ENCODE measurements around the gene DMPK.

Gene DMPK

DNA sequence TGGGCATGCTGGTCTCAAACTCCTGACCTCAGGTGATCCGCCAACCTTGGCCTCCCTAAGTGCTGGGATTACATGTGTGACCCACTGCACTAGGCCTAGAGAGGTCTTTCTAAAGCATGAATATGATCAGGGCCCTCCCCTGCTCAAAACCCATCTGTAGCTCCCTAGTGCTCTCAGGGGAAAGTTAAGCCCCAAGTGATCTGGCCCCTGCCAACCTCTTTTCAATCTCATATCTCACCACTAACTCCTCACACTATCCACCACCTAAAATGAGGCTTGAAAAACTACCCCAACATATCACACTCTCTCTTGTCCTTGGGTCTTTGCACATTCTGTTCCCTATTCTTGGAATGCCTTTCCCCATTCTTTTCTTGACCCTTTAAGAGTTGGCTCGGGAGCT lies 12.3 kb upstream of the DMPK start:
- Histone ChIP-seq H3K36me3 (replicated peaks in 1 of 2; ENCODE audit: control insufficient read depth in 2 of 2, insufficient read depth in 2 of 2, low read length in 2 of 2) (peaks cover 9 to 15% of the 10 kb centered on the region in 2 donors), H3K9ac (ENCODE audit: low read depth, low read length, poor library complexity) (no peak overlapping the region), H3K4me3 (ENCODE audit: low read length in 2 of 2) (no peak overlapping the region), H2BK15ac (ENCODE audit: low read length) (no peak overlapping the region), H4K91ac (ENCODE audit: low read depth, low read length, poor library complexity) (no peak overlapping the region), H4K8ac (ENCODE audit: low read depth, low read length) (no peak overlapping the region), H2BK12ac (ENCODE audit: low read length) (no peak overlapping the region), H3K27ac (replicated peaks; ENCODE audit: low read length) (no peak overlapping the region), H3K4me2 (ENCODE audit: insufficient read depth, low read length, poor library complexity, severe bottlenecking) (no peak overlapping the region), H3K9me3 (replicated peaks in 1 of 2; ENCODE audit: control insufficient read depth in 2 of 2, insufficient read depth in 1 of 2, low read depth in 1 of 2, low read length in 2 of 2) (no peaks in the 10 kb centered on the region), H3K79me1 (ENCODE audit: low read depth, low read length) (peaks cover 15% of the 10 kb centered on the region), H3K4me1 (ENCODE audit: control insufficient read depth in 2 of 2, insufficient read depth in 1 of 2, low read depth in 1 of 2, low read length in 2 of 2) (peaks cover 15 to 20% of the 10 kb centered on the region in 2 donors), H3K18ac (ENCODE audit: low read length) (no peak overlapping the region), H2AK5ac (ENCODE audit: low read depth, low read length) (no peak overlapping the region), H2BK5ac (ENCODE audit: low read length) (no peak overlapping the region), H3K23ac (ENCODE audit: low read depth, low read length, poor library complexity) (no peak overlapping the region), H2AFZ (ENCODE audit: low read length) (no peak overlapping the region), H3K4ac (ENCODE audit: low read length) (no peak overlapping the region), H3K27me3 (ENCODE audit: control insufficient read depth in 3 of 3, insufficient read depth in 3 of 3, low read depth in 1 of 3, low read length in 3 of 3) (no peaks in the 10 kb centered on the region), H2BK120ac (ENCODE audit: low read depth, low read length) (no peak overlapping the region), H3K14ac (ENCODE audit: low read length) (no peak overlapping the region)
- no CpG with 5 or more reads among the region's 2 CpGs for WGBS, 2 donors (ENCODE audit: extremely low coverage in 2 of 2, insufficient read length in 2 of 2, insufficient replicate concordance in 1 of 2)
- DNase-seq (ENCODE audit: low spot score), result no peak

DNA sequence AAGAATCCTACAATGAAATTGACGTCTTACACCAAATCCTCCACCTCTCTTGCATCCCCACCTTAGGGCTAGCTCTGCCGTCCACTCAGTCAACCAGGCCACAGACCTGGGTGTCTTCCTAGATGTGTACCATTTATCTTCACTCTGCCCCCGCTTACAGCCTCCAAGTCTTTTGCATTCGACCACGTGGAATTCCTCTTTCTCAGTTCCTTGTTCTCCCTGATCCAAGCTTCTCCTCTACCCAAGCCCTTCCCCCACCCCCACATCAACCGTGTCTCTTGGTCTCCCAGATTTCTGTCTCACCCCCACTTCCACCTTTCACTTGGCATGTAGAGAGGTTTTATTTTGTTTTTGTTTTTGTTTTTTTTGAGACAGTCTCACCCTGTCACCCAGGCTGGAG lies 11.6 kb upstream of the DMPK start:
- H3K18ac ChIP-seq (ENCODE audit: low read length), result no peak overlapping the region
- no peak overlapping the region for H2BK15ac ChIP-seq (ENCODE audit: low read length)
- H3K4me2 ChIP-seq (ENCODE audit: insufficient read depth, low read length, poor library complexity, severe bottlenecking), result no peak overlapping the region
- H2BK5ac ChIP-seq (ENCODE audit: low read length), result no peak overlapping the region
- H4K91ac ChIP-seq (ENCODE audit: low read depth, low read length, poor library complexity), result no peak overlapping the region
- no peak for DNase-seq (ENCODE audit: low spot score)
- no peak overlapping the region for H3K4me3 ChIP-seq (ENCODE audit: low read length in 2 of 2)
- no peak overlapping the region for H2AK5ac ChIP-seq (ENCODE audit: low read depth, low read length)
- peaks cover 14 to 17% of the 10 kb centered on the region in 2 donors for H3K4me1 ChIP-seq (ENCODE audit: control insufficient read depth in 2 of 2, insufficient read depth in 1 of 2, low read depth in 1 of 2, low read length in 2 of 2)
- H3K27ac ChIP-seq (replicated peaks; ENCODE audit: low read length), result no peak overlapping the region
- H2AFZ ChIP-seq (ENCODE audit: low read length), result peak overlapping the region; percentile 51
- no peak overlapping the region for H3K23ac ChIP-seq (ENCODE audit: low read depth, low read length, poor library complexity)
- H3K14ac ChIP-seq (ENCODE audit: low read length), result no peak overlapping the region
- no CpG with 5 or more reads among the region's 6 CpGs for WGBS, 2 donors (ENCODE audit: extremely low coverage in 2 of 2, insufficient read length in 2 of 2, insufficient replicate concordance in 1 of 2)
- no peak overlapping the region for H2BK120ac ChIP-seq (ENCODE audit: low read depth, low read length)
- H4K8ac ChIP-seq (ENCODE audit: low read depth, low read length), result no peak overlapping the region
- H2BK12ac ChIP-seq (ENCODE audit: low read length), result no peak overlapping the region
- H3K9me3 ChIP-seq (replicated peaks in 1 of 2; ENCODE audit: control insufficient read depth in 2 of 2, insufficient read depth in 1 of 2, low read depth in 1 of 2, low read length in 2 of 2), result no peaks in the 10 kb centered on the region
- H3K4ac ChIP-seq (ENCODE audit: low read length), result no peak overlapping the region
- peaks cover 15 to 22% of the 10 kb centered on the region in 2 donors for H3K36me3 ChIP-seq (replicated peaks in 1 of 2; ENCODE audit: control insufficient read depth in 2 of 2, insufficient read depth in 2 of 2, low read length in 2 of 2)
- peaks cover 15% of the 10 kb centered on the region for H3K79me1 ChIP-seq (ENCODE audit: low read depth, low read length)
- no peak overlapping the region for H3K9ac ChIP-seq (ENCODE audit: low read depth, low read length, poor library complexity)
- H3K27me3 ChIP-seq (ENCODE audit: control insufficient read depth in 3 of 3, insufficient read depth in 3 of 3, low read depth in 1 of 3, low read length in 3 of 3), result no peaks in the 10 kb centered on the region

DNA sequence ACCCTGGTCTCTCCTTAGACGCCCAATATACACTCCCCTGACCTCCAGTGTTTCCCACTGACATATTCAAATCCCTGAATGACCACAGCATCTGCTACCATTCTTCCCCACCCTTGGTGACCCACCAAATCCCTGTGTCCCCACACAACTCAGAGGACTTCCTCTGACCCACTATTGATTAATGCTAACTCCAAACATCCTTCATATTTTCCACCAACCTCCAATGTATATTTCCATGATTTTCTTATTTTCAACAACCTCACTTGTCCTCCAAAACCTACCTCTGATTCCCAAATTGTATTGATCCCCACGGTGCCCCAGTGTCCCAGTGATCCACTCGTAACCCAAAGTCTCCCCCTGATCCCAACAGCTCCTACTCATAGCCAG lies 10.9 kb upstream of the DMPK start:
- no peaks in the 10 kb centered on the region for H3K9me3 ChIP-seq (replicated peaks in 1 of 2; ENCODE audit: control insufficient read depth in 2 of 2, insufficient read depth in 1 of 2, low read depth in 1 of 2, low read length in 2 of 2)
- H3K4me1 ChIP-seq (ENCODE audit: control insufficient read depth in 2 of 2, insufficient read depth in 1 of 2, low read depth in 1 of 2, low read length in 2 of 2), result peaks cover 14 to 16% of the 10 kb centered on the region in 2 donors
- no peak overlapping the region for H3K14ac ChIP-seq (ENCODE audit: low read length)
- H2AFZ ChIP-seq (ENCODE audit: low read length), result peak overlapping the region; percentile 51
- H2BK15ac ChIP-seq (ENCODE audit: low read length), result no peak overlapping the region
- H4K8ac ChIP-seq (ENCODE audit: low read depth, low read length), result no peak overlapping the region
- no peak overlapping the region for H3K9ac ChIP-seq (ENCODE audit: low read depth, low read length, poor library complexity)
- H3K4ac ChIP-seq (ENCODE audit: low read length), result no peak overlapping the region
- no peak overlapping the region for H3K23ac ChIP-seq (ENCODE audit: low read depth, low read length, poor library complexity)
- H2AK5ac ChIP-seq (ENCODE audit: low read depth, low read length), result no peak overlapping the region
- peak overlapping the region in 1 of 2 donors; percentile 99 for H3K4me3 ChIP-seq (ENCODE audit: low read length in 2 of 2)
- peaks cover 21 to 29% of the 10 kb centered on the region in 2 donors for H3K36me3 ChIP-seq (replicated peaks in 1 of 2; ENCODE audit: control insufficient read depth in 2 of 2, insufficient read depth in 2 of 2, low read length in 2 of 2)
- H3K79me1 ChIP-seq (ENCODE audit: low read depth, low read length), result peaks cover 19% of the 10 kb centered on the region
- no peak overlapping the region for H4K91ac ChIP-seq (ENCODE audit: low read depth, low read length, poor library complexity)
- H3K4me2 ChIP-seq (ENCODE audit: insufficient read depth, low read length, poor library complexity, severe bottlenecking), result peak overlapping the region; percentile 32
- H3K18ac ChIP-seq (ENCODE audit: low read length), result no peak overlapping the region
- no peak overlapping the region for H2BK120ac ChIP-seq (ENCODE audit: low read depth, low read length)
- WGBS, 2 donors (ENCODE audit: extremely low coverage in 2 of 2, insufficient read length in 2 of 2, insufficient replicate concordance in 1 of 2), result no CpG with 5 or more reads among the region's 3 CpGs
- no peak overlapping the region for H2BK12ac ChIP-seq (ENCODE audit: low read length)
- H3K27me3 ChIP-seq (ENCODE audit: control insufficient read depth in 3 of 3, insufficient read depth in 3 of 3, low read depth in 1 of 3, low read length in 3 of 3), result no peaks in the 10 kb centered on the region
- DNase-seq (ENCODE audit: low spot score), result no peak
- H3K27ac ChIP-seq (replicated peaks; ENCODE audit: low read length), result peak overlapping the region; percentile 10
- H2BK5ac ChIP-seq (ENCODE audit: low read length), result no peak overlapping the region

DNA sequence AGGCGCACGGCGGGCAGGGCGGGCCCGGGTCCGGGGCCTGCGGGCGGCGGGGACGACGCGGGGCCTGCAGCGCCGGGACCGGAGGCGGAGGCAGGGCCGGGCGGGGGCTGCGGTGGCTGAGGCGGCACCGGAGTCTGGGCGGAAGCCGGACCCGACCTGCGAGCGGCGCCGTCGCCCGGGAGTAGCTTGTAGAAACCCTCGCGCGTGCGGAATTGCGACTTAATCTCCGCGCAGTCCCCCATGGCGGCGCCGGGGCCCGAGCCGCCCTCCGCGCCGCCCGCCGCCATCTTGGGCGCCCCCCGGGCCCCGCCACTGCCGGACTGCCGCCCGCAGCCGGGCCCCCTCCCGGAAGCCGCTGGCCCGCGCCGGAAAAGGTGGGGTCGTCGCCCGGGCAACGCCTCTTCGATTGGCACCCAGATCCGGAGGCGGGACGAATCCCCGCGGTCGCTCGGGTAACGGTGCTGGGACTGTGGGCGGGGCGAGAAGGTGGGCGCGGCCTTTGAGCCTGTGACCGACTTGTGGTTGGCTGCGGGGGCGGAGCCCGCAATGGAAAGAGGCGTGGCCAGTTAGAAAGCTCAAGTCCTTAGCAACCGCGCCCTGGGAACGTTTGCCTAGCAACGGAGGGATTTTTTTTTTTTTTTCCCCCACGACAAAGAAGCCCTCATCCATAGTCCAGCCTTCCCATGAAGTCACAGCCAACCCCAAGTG lies 10.3 kb upstream of the DMPK start, which contains the start of gene DMWD:
DMWD (minus strand) TSS at position 376 of the 708 bp plus-strand sequence; CDS start at position 287, 89 bp downstream.
- H3K4me2 ChIP-seq (ENCODE audit: insufficient read depth, low read length, poor library complexity, severe bottlenecking), result peak within 1 kb of the TSS; percentile 99
- peaks cover 22 to 33% of the 10 kb centered on the region in 2 donors for H3K36me3 ChIP-seq (replicated peaks in 1 of 2; ENCODE audit: control insufficient read depth in 2 of 2, insufficient read depth in 2 of 2, low read length in 2 of 2)
- H2BK5ac ChIP-seq (ENCODE audit: low read length), result peak within 1 kb of the TSS; percentile 98
- H3K23ac ChIP-seq (ENCODE audit: low read depth, low read length, poor library complexity), result peak within 1 kb of the TSS; percentile 73
- H3K18ac ChIP-seq (ENCODE audit: low read length), result peak within 1 kb of the TSS; percentile 97
- H2AK5ac ChIP-seq (ENCODE audit: low read depth, low read length), result peak within 1 kb of the TSS; percentile 95
- peak within 1 kb of the TSS; percentile 91 to 99 for H3K4me3 ChIP-seq (ENCODE audit: low read length in 2 of 2)
- peak; percentile 100 for DNase-seq (ENCODE audit: low spot score)
- H3K27ac ChIP-seq (replicated peaks; ENCODE audit: low read length), result peak within 1 kb of the TSS; percentile 10
- peaks cover 19% of the 10 kb centered on the region for H3K79me1 ChIP-seq (ENCODE audit: low read depth, low read length)
- H3K9ac ChIP-seq (ENCODE audit: low read depth, low read length, poor library complexity), result peak within 1 kb of the TSS; percentile 99
- peak within 1 kb of the TSS; percentile 89 for H3K14ac ChIP-seq (ENCODE audit: low read length)
- peak within 1 kb of the TSS; percentile 7 for H4K91ac ChIP-seq (ENCODE audit: low read depth, low read length, poor library complexity)
- H2BK120ac ChIP-seq (ENCODE audit: low read depth, low read length), result no peak within 1 kb of the TSS
- peak within 1 kb of the TSS; percentile 22 for H2BK12ac ChIP-seq (ENCODE audit: low read length)
- peak within 1 kb of the TSS; percentile 43 for H4K8ac ChIP-seq (ENCODE audit: low read depth, low read length)
- no CpG with 5 or more reads among the region's 86 CpGs for WGBS, 2 donors (ENCODE audit: extremely low coverage in 2 of 2, insufficient read length in 2 of 2, insufficient replicate concordance in 1 of 2)
- H3K9me3 ChIP-seq (replicated peaks in 1 of 2; ENCODE audit: control insufficient read depth in 2 of 2, insufficient read depth in 1 of 2, low read depth in 1 of 2, low read length in 2 of 2), result no peaks in the 10 kb centered on the region
- H3K4me1 ChIP-seq (ENCODE audit: control insufficient read depth in 2 of 2, insufficient read depth in 1 of 2, low read depth in 1 of 2, low read length in 2 of 2), result peaks cover 14 to 16% of the 10 kb centered on the region in 2 donors
- no peak within 1 kb of the TSS for H3K4ac ChIP-seq (ENCODE audit: low read length)
- peak within 1 kb of the TSS; percentile 90 for H2AFZ ChIP-seq (ENCODE audit: low read length)
- H2BK15ac ChIP-seq (ENCODE audit: low read length), result no peak within 1 kb of the TSS
- no peaks in the 10 kb centered on the region for H3K27me3 ChIP-seq (ENCODE audit: control insufficient read depth in 3 of 3, insufficient read depth in 3 of 3, low read depth in 1 of 3, low read length in 3 of 3)

Data from neuronal stem cell (in vitro differentiated cells).